Measurements from ENCODE around the gene SMIM11.

- TF ChIP-seq, protein P1, sequence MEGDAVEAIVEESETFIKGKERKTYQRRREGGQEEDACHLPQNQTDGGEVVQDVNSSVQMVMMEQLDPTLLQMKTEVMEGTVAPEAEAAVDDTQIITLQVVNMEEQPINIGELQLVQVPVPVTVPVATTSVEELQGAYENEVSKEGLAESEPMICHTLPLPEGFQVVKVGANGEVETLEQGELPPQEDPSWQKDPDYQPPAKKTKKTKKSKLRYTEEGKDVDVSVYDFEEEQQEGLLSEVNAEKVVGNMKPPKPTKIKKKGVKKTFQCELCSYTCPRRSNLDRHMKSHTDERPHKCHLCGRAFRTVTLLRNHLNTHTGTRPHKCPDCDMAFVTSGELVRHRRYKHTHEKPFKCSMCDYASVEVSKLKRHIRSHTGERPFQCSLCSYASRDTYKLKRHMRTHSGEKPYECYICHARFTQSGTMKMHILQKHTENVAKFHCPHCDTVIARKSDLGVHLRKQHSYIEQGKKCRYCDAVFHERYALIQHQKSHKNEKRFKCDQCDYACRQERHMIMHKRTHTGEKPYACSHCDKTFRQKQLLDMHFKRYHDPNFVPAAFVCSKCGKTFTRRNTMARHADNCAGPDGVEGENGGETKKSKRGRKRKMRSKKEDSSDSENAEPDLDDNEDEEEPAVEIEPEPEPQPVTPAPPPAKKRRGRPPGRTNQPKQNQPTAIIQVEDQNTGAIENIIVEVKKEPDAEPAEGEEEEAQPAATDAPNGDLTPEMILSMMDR (IDR thresholded peaks at IDR 0.05; ENCODE audit: insufficient read depth, low read length), result no peak
- TF ChIP-seq, protein P2, sequence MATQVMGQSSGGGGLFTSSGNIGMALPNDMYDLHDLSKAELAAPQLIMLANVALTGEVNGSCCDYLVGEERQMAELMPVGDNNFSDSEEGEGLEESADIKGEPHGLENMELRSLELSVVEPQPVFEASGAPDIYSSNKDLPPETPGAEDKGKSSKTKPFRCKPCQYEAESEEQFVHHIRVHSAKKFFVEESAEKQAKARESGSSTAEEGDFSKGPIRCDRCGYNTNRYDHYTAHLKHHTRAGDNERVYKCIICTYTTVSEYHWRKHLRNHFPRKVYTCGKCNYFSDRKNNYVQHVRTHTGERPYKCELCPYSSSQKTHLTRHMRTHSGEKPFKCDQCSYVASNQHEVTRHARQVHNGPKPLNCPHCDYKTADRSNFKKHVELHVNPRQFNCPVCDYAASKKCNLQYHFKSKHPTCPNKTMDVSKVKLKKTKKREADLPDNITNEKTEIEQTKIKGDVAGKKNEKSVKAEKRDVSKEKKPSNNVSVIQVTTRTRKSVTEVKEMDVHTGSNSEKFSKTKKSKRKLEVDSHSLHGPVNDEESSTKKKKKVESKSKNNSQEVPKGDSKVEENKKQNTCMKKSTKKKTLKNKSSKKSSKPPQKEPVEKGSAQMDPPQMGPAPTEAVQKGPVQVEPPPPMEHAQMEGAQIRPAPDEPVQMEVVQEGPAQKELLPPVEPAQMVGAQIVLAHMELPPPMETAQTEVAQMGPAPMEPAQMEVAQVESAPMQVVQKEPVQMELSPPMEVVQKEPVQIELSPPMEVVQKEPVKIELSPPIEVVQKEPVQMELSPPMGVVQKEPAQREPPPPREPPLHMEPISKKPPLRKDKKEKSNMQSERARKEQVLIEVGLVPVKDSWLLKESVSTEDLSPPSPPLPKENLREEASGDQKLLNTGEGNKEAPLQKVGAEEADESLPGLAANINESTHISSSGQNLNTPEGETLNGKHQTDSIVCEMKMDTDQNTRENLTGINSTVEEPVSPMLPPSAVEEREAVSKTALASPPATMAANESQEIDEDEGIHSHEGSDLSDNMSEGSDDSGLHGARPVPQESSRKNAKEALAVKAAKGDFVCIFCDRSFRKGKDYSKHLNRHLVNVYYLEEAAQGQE (IDR thresholded peaks at IDR 0.05; ENCODE audit: insufficient replicate concordance, low read depth), result no peak
- TF ChIP-seq POLR2AphosphoS5 (IDR thresholded peaks at IDR 0.05; ENCODE audit: low read depth) (no peak), SPI1 (IDR thresholded peaks at IDR 0.05; ENCODE audit: borderline replicate concordance, low read depth) (no peak)
Observed at GRCh38 chr21:34364921-34365320, 10.4 kb upstream of the SMIM11 start.

Data from HL-60 (cell line).